Subcutaneous adipose tissue (tissue), 4 donors: ENCODE results near the gene CTTNBP2NL. TPM values are rescaled to one million over a fixed set of nuclear protein-coding genes. Genes with fewer than 3 reads are reported as not detected.

ENCODE experiments used
- total RNA-seq, 4 donors: library from RNA; depleted of rRNA; stranded (reverse); fragments of >200 nt; gene quantifications; one replicate each; pipeline ENCODE4 v1.1.0, GENCODE V29; 2016
- TF ChIP-seq, protein P1 (sequence below): fragments of 450-650 bp; IDR thresholded peaks from one replicate; pipeline ENCODE4 v1.5.1; 2016; ENCODE audit warnings: low read depth, mild to moderate bottlenecking, control low read depth, antibody characterized with exemption, moderate library complexity

Gene CTTNBP2NL
- total RNA-seq, 4 donors from 2014 or later: 27.1 to 72.7 (median 31.6) TPM

DNA sequence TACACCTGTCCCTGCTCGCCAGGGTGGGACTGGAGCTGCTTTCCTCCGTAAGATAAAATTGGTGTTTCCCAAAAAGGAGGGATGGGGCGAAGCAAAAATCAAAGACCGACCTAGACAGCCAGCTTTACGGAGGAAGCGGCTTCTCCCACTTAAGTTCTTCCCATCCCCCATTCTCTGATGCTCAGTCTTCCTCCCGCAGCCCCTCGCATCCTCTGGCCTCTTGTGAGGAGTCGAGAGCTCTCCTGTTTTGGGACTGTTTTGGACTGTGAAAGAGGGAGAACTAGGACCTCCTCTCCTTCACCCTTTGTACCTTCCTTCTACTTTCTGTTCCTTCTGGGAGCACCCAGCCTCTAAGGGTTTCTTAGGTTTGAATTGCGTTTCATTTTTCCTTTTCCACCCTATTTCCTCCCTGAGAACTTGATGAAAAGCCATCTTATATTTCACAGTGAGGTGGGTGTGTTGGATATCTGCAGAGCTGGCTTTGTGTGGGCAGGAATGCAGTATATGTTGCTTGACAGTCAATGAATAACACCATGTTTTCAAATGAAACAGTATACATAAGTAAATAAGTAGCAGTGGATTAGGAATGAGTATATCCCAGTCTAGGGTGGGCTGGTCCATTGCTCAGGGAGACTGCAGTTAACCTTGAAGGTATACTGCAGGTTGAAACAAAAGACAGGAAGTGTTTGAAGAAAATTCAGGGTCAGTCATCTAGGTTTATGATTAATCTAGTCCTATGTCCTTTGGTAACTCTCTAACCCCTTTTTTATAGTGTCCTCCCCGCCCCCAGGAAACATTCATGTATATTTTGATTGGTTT is 848 bp downstream of the CTTNBP2NL start:
- TF ChIP-seq, protein P1, sequence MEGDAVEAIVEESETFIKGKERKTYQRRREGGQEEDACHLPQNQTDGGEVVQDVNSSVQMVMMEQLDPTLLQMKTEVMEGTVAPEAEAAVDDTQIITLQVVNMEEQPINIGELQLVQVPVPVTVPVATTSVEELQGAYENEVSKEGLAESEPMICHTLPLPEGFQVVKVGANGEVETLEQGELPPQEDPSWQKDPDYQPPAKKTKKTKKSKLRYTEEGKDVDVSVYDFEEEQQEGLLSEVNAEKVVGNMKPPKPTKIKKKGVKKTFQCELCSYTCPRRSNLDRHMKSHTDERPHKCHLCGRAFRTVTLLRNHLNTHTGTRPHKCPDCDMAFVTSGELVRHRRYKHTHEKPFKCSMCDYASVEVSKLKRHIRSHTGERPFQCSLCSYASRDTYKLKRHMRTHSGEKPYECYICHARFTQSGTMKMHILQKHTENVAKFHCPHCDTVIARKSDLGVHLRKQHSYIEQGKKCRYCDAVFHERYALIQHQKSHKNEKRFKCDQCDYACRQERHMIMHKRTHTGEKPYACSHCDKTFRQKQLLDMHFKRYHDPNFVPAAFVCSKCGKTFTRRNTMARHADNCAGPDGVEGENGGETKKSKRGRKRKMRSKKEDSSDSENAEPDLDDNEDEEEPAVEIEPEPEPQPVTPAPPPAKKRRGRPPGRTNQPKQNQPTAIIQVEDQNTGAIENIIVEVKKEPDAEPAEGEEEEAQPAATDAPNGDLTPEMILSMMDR: no peak

DNA sequence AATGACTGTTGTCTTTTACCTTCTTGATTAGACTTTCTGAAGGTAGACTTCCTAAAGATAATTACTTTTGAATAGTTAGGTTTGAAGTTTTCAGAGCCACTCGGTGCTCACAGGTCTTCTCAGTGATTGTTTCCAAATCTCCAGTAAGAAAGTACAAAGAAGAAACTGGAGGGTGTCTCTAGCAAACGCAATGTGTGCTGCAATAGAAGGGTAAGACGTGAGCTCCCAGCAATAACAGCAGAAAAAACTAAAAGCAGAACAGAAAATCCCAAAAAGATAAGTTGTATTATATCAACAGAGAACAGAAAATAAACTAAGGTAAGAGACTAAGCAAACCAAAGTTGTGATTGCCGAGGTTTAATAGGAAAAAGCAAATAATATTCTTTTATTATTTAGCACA is 1.8 kb downstream of the CTTNBP2NL start:
- TF ChIP-seq, protein P1: no peak

DNA sequence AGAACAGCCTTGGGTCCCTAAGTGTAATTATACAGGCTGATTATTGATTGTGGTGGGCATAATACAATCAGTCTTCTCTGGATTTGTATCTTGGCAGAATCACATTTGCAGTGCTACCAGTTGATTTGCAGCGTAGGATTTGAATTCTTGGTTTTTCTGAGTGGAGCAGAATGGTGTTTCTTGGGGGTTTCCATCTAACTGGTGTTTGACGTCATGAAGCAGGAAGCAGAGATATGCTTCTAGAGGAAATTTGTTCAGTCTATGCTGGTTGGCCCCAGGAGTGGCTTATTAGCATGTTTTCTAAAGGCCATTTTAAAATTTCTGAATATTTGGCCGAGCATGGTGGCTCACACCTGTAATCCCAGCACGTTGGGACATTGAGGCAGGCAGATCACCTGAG is 3.4 kb downstream of the CTTNBP2NL start:
- TF ChIP-seq, protein P1: no peak

DNA sequence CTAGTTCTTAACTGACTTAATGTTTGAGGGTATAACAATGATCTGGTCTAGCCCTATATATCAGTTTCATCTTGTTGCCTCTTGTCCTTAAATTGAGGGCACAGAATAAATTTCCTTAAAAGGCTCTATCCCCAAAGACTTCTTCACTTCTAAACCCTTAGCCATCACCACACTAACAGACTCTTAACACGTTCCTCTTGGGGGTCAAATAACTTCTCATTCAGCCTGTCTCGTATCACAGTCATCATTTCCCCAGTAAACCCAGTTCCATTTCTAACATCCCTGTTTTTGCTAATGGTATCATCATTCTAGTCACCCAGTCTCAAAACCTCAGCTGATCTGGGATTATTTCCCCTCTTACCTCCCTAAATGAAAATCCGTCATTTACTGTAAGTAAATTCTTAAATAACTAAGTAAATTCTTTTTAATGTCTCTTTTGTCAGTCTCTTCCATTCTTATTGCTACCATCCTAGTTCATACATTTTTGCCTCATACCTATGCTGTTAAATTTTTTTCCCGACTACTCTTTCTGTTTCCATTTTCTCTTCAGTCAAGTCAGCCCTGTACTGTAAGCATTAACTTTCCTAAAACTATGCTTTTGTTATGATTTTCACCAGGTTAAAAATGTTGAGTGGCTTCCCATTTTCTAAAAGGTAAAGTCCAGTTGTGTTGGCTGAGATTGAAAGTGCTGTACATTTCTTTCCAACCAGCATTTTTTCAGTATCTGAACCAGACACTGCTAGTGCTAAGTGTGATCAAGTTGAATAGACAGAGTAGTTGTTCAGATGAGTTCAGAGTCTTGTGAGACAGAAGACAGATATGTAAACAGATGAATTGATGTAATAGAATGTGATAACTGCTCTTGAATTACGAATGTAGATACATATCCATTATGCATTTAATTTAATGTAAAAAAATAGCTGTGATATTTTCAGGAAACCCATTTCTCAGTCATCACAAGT is 6.9 kb downstream of the CTTNBP2NL start:
- TF ChIP-seq, protein P1: no peak

DNA sequence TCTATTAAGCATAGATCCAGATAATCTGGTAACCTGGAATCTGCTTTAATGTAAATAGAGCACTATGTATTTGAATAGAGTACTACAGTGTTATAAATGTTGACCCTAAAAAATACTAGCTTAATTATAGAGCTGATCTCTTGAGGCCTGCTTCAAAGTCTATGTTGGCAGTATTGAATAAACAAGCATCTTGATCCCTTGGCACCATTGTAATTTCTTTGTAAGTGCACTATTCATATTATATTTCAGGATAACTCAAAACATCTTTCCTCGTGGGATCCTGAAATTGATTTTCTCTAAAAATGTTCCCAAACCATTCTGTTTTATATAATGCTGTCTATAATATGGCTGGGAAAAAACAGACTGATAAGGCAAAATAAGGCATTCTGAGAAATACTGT is 10.8 kb downstream of the CTTNBP2NL start:
- TF ChIP-seq, protein P1: no peak

DNA sequence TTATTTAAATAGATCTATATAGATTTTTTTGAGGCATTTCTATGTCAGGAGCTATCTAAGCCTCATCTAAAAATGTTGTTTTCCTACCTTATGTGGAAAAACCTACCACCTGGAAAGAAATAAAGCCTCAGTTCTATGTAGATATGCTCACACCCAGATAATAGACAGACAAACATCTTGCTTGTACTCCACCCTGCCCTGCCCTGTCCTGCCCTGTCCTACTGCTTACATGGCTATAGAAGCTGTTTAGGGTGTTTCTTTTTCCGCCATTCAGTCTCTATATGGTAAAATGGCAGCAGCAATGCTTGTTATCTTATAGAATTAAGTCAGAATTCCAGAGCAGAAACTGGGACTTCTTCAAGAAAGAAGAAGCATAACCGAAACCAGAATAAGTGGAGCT is 13.4 kb downstream of the CTTNBP2NL start:
- TF ChIP-seq, protein P1: no peak

DNA sequence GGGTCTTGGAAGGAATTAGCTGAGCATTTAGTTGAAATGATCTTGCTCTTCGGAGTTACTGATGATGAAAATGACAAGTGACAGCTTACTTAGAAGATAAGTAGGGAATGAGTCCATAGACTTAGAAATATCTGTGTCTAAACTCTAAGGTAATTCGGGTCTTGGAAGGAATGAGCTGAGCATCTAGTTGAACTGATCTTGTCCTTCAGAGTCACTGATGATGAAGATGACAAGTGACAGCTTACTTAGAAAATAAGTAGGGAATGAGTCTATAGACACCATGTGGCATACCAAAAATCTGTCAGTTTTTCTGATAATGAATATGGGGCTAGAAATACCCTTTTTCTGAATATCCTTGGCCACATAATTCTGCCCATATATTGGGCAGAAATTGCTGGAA is 14.7 kb downstream of the CTTNBP2NL start:
- TF ChIP-seq, protein P1: no peak
